NCI-H2081 treated with DMSO at 0.1 percent for 48 hours (cell line): ENCODE data around the gene KCNJ15.
"Not testable (repeated sequence)": the region's sequence is repeated elsewhere in the genome, so short reads cannot be mapped to it uniquely, and the experiment has no call there.

ENCODE experiments used
- DNase-seq: peaks from one replicate; lab custom pipeline; 2025; lab: John Stamatoyannopoulos, UW

KCNJ15 gene

GRCh38 chr21:38256599-38257302 is at the start of gene KCNJ15:
TSS of gene KCNJ15 (plus strand) at chr21:38256991. CDS start at chr21:38299262, 42,271 bp downstream.
- DNase-seq = no peak

GRCh38 chr21:38208118-38208517 is 48.7 kb upstream of the KCNJ15 start:
- DNase-seq = no peak

- no peak for DNase-seq
These were observed 45.5 kb upstream of the KCNJ15 start for GRCh38 chr21:38211321-38211720.

- no peak for DNase-seq
These were observed 44.1 kb upstream of the KCNJ15 start for GRCh38 chr21:38212706-38213105.

- no peak for DNase-seq
These were observed 37.7 kb upstream of the KCNJ15 start for GRCh38 chr21:38219049-38219628.

GRCh38 chr21:38220270-38220737 is 36.5 kb upstream of the KCNJ15 start:
- no peak for DNase-seq

GRCh38 chr21:38221594-38221993 is 35.2 kb upstream of the KCNJ15 start:
- DNase-seq = no peak

- no peak for DNase-seq
These were observed 32.8 kb upstream of the KCNJ15 start for GRCh38 chr21:38223893-38224540.

- DNase-seq = no peak
These were observed 29.4 kb upstream of the KCNJ15 start for GRCh38 chr21:38227401-38227800.

- no peak for DNase-seq
These were observed 28.7 kb upstream of the KCNJ15 start for GRCh38 chr21:38228115-38228514.

- no peak for DNase-seq
These were observed 28.3 kb upstream of the KCNJ15 start for GRCh38 chr21:38228537-38228936.

- no peak for DNase-seq
These were observed 27.4 kb upstream of the KCNJ15 start for GRCh38 chr21:38229260-38229877.

GRCh38 chr21:38234395-38235142 is 22.2 kb upstream of the KCNJ15 start:
- no peak for DNase-seq

- DNase-seq = not testable (repeated sequence)
These were observed 21.5 kb upstream of the KCNJ15 start for GRCh38 chr21:38235251-38235650.

GRCh38 chr21:38236232-38236631 is 20.6 kb upstream of the KCNJ15 start:
- DNase-seq = no peak

GRCh38 chr21:38239672-38240071 is 17.1 kb upstream of the KCNJ15 start:
- no peak for DNase-seq

GRCh38 chr21:38240129-38240528 is 16.7 kb upstream of the KCNJ15 start:
- DNase-seq = no peak

GRCh38 chr21:38241029-38241740 is 15.6 kb upstream of the KCNJ15 start:
- DNase-seq = no peak

- no peak for DNase-seq
These were observed 14.7 kb upstream of the KCNJ15 start for GRCh38 chr21:38242061-38242460.

GRCh38 chr21:38243732-38244406 is 12.9 kb upstream of the KCNJ15 start:
- DNase-seq = no peak

GRCh38 chr21:38244407-38244787 is 12.4 kb upstream of the KCNJ15 start:
- no peak for DNase-seq
